ENCODE results near the gene UBB. TPM values are rescaled to one million over a fixed set of nuclear protein-coding genes. Genes with fewer than 3 reads are reported as not detected.

The UBB gene
- total and polyA plus RNA-seq, 10 donors, result 697 to 1,795 (median 1,033) TPM

DNA sequence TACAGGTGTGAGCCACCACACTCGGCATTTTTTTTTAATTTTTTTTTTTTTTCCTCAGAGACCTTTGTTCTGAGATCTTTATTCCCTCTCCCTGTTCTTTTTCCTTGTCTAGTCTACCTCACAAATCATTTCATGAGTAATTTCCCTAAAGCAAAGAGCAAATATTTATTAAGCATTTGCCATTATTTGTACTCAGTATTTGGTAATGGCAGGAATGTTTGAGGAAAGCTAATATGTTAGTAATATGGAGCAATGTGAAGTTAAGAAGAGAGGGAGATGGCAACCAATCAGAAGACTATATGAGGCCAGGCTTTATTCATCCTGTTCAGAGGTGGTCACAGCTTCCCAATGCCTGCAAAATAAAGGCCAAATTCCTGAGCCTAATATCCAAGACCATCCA, 40.9 kb upstream of the UBB start:
- H3K9me3 ChIP-seq, result no peaks in the 10 kb centered on the region
- no peaks in the 10 kb centered on the region for H3K4me1 ChIP-seq
- 92 to 100% (median 100%) methylated on average over 1 of the region's 1 CpG for WGBS, 5 donors
- peaks cover 0 to 27% (median 7%) of the 10 kb centered on the region in 6 donors for H3K36me3 ChIP-seq
- intact Hi-C loops (cut with DNase I; ENCODE audit: low total_unique reads), result no loop called here
- DNase-seq, result no peak
- no peak for TF ChIP-seq POLR2AphosphoS5 (IDR thresholded peaks at IDR 0.05)
- no peak for TF ChIP-seq POLR2A (IDR thresholded peaks at IDR 0.05)
- TF ChIP-seq, protein P1, sequence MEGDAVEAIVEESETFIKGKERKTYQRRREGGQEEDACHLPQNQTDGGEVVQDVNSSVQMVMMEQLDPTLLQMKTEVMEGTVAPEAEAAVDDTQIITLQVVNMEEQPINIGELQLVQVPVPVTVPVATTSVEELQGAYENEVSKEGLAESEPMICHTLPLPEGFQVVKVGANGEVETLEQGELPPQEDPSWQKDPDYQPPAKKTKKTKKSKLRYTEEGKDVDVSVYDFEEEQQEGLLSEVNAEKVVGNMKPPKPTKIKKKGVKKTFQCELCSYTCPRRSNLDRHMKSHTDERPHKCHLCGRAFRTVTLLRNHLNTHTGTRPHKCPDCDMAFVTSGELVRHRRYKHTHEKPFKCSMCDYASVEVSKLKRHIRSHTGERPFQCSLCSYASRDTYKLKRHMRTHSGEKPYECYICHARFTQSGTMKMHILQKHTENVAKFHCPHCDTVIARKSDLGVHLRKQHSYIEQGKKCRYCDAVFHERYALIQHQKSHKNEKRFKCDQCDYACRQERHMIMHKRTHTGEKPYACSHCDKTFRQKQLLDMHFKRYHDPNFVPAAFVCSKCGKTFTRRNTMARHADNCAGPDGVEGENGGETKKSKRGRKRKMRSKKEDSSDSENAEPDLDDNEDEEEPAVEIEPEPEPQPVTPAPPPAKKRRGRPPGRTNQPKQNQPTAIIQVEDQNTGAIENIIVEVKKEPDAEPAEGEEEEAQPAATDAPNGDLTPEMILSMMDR (IDR thresholded peaks at IDR 0.05 in 8 of 11, conservative IDR thresholded peaks at IDR 0.05 in 3 of 11), result no peak
- H3K4me3 ChIP-seq, result no peak overlapping the region
- H3K27me3 ChIP-seq (replicated peaks in 1 of 7), result no peaks in the 10 kb centered on the region
- no peak overlapping the region for H3K27ac ChIP-seq

DNA sequence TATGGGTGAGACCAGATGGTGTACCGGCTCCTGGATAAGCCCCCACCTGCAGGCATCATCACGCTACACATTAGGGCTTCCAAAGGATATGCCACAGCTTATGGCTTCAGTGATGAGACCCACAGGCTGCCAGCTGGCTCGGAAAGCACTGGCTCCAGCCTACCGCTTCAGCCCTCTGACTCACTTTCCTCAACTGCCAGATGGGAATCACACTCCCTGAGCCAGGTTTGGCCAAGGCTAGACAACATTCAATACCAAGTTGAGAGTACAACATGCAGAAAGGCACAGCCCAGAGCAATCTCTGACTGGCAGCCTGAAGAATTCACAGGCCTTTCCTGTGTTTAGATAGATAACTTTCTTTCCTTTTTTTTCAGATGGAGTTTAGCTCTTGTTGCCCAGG, 37.9 kb upstream of the UBB start:
- Histone ChIP-seq H3K4me3 (no peak overlapping the region), H3K36me3 (peaks cover 0 to 27% (median 7%) of the 10 kb centered on the region in 6 donors), H3K4me1 (no peaks in the 10 kb centered on the region), H3K9me3 (no peaks in the 10 kb centered on the region), H3K27ac (no peak overlapping the region), H3K27me3 (replicated peaks in 1 of 7) (no peaks in the 10 kb centered on the region)
- no peak for DNase-seq
- WGBS, 5 donors, result 95 to 100% (median 98%) methylated on average over 4 of the region's 4 CpGs
- intact Hi-C loops (cut with DNase I; ENCODE audit: low total_unique reads), result no loop called here
- TF ChIP-seq POLR2A (IDR thresholded peaks at IDR 0.05) (no peak), POLR2AphosphoS5 (IDR thresholded peaks at IDR 0.05) (no peak)
- TF ChIP-seq, protein P1 (IDR thresholded peaks at IDR 0.05 in 8 of 11, conservative IDR thresholded peaks at IDR 0.05 in 3 of 11), result no peak

DNA sequence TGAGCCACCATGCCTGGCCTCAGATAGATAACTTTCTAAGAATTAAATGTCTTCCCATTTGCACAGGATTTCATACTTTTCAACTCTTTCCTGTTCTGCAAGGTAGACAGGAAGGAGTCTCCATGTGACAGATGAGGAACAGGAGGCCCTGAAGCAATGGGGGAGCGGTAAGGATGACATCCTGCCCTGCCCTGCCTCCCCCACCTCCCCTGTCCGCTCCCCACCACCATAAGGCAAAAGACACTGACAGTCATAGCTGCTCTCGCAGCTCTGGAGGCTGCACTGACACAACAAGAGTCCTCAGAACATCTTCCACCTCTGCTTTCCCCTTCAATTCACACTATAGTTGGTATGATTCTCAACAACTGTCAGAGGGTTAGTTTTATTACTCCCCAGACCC, 37.3 kb upstream of the UBB start:
- TF ChIP-seq POLR2AphosphoS5 (IDR thresholded peaks at IDR 0.05), result no peak
- no peak for TF ChIP-seq POLR2A (IDR thresholded peaks at IDR 0.05)
- TF ChIP-seq, protein P1 (IDR thresholded peaks at IDR 0.05 in 8 of 11, conservative IDR thresholded peaks at IDR 0.05 in 3 of 11), result no peak
- H3K9me3 ChIP-seq, result no peaks in the 10 kb centered on the region
- H3K36me3 ChIP-seq, result peaks cover 0 to 33% (median 11%) of the 10 kb centered on the region in 6 donors
- no peak overlapping the region for H3K27ac ChIP-seq
- no peak for DNase-seq
- H3K27me3 ChIP-seq (replicated peaks in 1 of 7), result no peaks in the 10 kb centered on the region
- WGBS, 5 donors, result 59 to 83% (median 78%) methylated on average over 3 of the region's 3 CpGs
- no peaks in the 10 kb centered on the region for H3K4me1 ChIP-seq
- H3K4me3 ChIP-seq, result no peak overlapping the region
- intact Hi-C loops (cut with DNase I; ENCODE audit: low total_unique reads), result no loop called here

- Histone ChIP-seq H3K4me3 (no peak overlapping the region), H3K9me3 (no peaks in the 10 kb centered on the region), H3K36me3 (peaks cover 0 to 44% (median 16%) of the 10 kb centered on the region in 6 donors), H3K27ac (no peak overlapping the region), H3K4me1 (no peaks in the 10 kb centered on the region), H3K27me3 (replicated peaks in 1 of 7) (no peaks in the 10 kb centered on the region)
- intact Hi-C loops (cut with DNase I; ENCODE audit: low total_unique reads), result no loop called here
- TF ChIP-seq, protein P1 (IDR thresholded peaks at IDR 0.05 in 8 of 11, conservative IDR thresholded peaks at IDR 0.05 in 3 of 11), result no peak
- TF ChIP-seq POLR2A (IDR thresholded peaks at IDR 0.05) (no peak), POLR2AphosphoS5 (IDR thresholded peaks at IDR 0.05) (no peak)
- 80 to 84% (median 82%) methylated on average over 5 of the region's 5 CpGs for WGBS, 5 donors
- no peak for DNase-seq
These were observed 35.3 kb upstream of the UBB start for GRCh38 chr17:16345565-16345964.
